Measurements from ENCODE around the gene CYP2D6.

CYP2D6 gene

GRCh38 chr22:42177891-42178336 lies 47.3 kb upstream of the CYP2D6 start:
- Histone ChIP-seq H3K27me3 (ENCODE audit: insufficient read depth, low read length) (no peaks in the 10 kb centered on the region), H3K4me2 (ENCODE audit: low read length) (no peak overlapping the region), H3K4me3 (ENCODE audit: low read depth, low read length, poor library complexity, severe bottlenecking) (no peak overlapping the region), H3K9me3 (ENCODE audit: low read length) (no peaks in the 10 kb centered on the region), H3K4me1 (ENCODE audit: insufficient read depth, low read length, severe bottlenecking) (no peaks in the 10 kb centered on the region), H4K20me1 (ENCODE audit: insufficient read depth, low read length) (no peaks in the 10 kb centered on the region), H3F3A (ENCODE audit: insufficient read depth, low read length) (no peaks in the 10 kb centered on the region), H3K27ac (ENCODE audit: low read depth, low read length, poor library complexity, severe bottlenecking) (no peak overlapping the region), H3K9ac (ENCODE audit: low read length) (no peak overlapping the region), H2AFZ (ENCODE audit: low read length) (no peak overlapping the region), H3K79me2 (ENCODE audit: insufficient read depth, low read length) (no peaks in the 10 kb centered on the region), H3K9me2 (ENCODE audit: low read depth, low read length) (no peaks in the 10 kb centered on the region), H3K36me3 (ENCODE audit: insufficient read depth, low read length) (peaks cover 5% of the 10 kb centered on the region; the same call in 1 of the 2 replicates)
- no peak for TF ChIP-seq EZH2 (IDR thresholded peaks at IDR 0.05; ENCODE audit: borderline replicate concordance, low read length)
- TF ChIP-seq, protein P1, sequence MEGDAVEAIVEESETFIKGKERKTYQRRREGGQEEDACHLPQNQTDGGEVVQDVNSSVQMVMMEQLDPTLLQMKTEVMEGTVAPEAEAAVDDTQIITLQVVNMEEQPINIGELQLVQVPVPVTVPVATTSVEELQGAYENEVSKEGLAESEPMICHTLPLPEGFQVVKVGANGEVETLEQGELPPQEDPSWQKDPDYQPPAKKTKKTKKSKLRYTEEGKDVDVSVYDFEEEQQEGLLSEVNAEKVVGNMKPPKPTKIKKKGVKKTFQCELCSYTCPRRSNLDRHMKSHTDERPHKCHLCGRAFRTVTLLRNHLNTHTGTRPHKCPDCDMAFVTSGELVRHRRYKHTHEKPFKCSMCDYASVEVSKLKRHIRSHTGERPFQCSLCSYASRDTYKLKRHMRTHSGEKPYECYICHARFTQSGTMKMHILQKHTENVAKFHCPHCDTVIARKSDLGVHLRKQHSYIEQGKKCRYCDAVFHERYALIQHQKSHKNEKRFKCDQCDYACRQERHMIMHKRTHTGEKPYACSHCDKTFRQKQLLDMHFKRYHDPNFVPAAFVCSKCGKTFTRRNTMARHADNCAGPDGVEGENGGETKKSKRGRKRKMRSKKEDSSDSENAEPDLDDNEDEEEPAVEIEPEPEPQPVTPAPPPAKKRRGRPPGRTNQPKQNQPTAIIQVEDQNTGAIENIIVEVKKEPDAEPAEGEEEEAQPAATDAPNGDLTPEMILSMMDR (IDR thresholded peaks at IDR 0.05; ENCODE audit: low read length): no peak

DNA sequence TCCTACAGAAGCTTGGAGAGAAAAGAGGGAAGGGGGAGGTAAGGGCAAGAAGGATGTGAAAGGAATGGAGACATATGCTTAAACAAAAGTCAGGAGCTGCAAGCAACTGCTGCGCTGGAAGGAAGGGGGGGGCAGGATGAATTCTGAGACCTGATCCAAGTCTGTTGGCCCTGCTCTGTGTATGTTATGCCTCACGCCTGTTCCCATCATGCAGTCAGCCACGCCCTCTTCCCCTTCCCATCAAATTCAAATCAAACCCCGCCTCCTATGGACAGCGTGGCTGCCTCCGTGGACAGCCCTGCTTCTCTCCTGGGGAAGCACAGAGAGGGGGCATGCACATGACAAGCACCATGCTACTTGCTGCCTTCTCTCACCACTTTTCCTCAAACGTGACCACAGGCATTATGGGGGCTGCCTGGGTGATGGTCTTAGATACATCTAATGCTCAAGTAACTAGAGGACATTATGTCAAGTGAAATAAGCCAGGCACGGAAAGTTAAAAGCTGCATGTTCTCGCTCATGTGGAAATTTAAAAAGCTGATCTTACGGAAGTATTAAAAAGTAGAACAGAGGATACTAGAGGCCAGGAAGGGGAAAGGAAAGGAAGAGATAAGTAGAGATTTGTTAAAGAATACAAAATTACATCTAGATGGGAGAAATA lies 45.8 kb upstream of the CYP2D6 start:
- TF ChIP-seq, protein P1 (IDR thresholded peaks at IDR 0.05; ENCODE audit: low read length): no peak
- TF ChIP-seq EZH2 (IDR thresholded peaks at IDR 0.05; ENCODE audit: borderline replicate concordance, low read length): no peak
- Histone ChIP-seq H2AFZ (ENCODE audit: low read length) (no peak overlapping the region), H3K9me3 (ENCODE audit: low read length) (no peaks in the 10 kb centered on the region), H3K4me2 (ENCODE audit: low read length) (no peak overlapping the region), H3K9me2 (ENCODE audit: low read depth, low read length) (no peaks in the 10 kb centered on the region), H3F3A (ENCODE audit: insufficient read depth, low read length) (no peaks in the 10 kb centered on the region), H3K4me3 (ENCODE audit: low read depth, low read length, poor library complexity, severe bottlenecking) (no peak overlapping the region), H3K27ac (ENCODE audit: low read depth, low read length, poor library complexity, severe bottlenecking) (no peak overlapping the region), H3K9ac (ENCODE audit: low read length) (no peak overlapping the region), H3K4me1 (ENCODE audit: insufficient read depth, low read length, severe bottlenecking) (peaks cover 4% of the 10 kb centered on the region), H4K20me1 (ENCODE audit: insufficient read depth, low read length) (no peaks in the 10 kb centered on the region), H3K79me2 (ENCODE audit: insufficient read depth, low read length) (no peaks in the 10 kb centered on the region), H3K36me3 (ENCODE audit: insufficient read depth, low read length) (peaks cover 9% of the 10 kb centered on the region; the same call in 1 of the 2 replicates), H3K27me3 (ENCODE audit: insufficient read depth, low read length) (no peaks in the 10 kb centered on the region)

GRCh38 chr22:42174062-42174461 lies 43.5 kb upstream of the CYP2D6 start:
- Histone ChIP-seq H3K4me2 (ENCODE audit: low read length) (no peak overlapping the region), H3K4me3 (ENCODE audit: low read depth, low read length, poor library complexity, severe bottlenecking) (no peak overlapping the region), H4K20me1 (ENCODE audit: insufficient read depth, low read length) (no peaks in the 10 kb centered on the region), H2AFZ (ENCODE audit: low read length) (no peak overlapping the region), H3K9me3 (ENCODE audit: low read length) (no peaks in the 10 kb centered on the region), H3K9me2 (ENCODE audit: low read depth, low read length) (no peaks in the 10 kb centered on the region), H3K27me3 (ENCODE audit: insufficient read depth, low read length) (no peaks in the 10 kb centered on the region), H3K4me1 (ENCODE audit: insufficient read depth, low read length, severe bottlenecking) (peaks cover 4% of the 10 kb centered on the region), H3F3A (ENCODE audit: insufficient read depth, low read length) (no peaks in the 10 kb centered on the region), H3K9ac (ENCODE audit: low read length) (no peak overlapping the region), H3K79me2 (ENCODE audit: insufficient read depth, low read length) (no peaks in the 10 kb centered on the region), H3K27ac (ENCODE audit: low read depth, low read length, poor library complexity, severe bottlenecking) (no peak overlapping the region), H3K36me3 (ENCODE audit: insufficient read depth, low read length) (peaks cover 12% of the 10 kb centered on the region; the same call in 1 of the 2 replicates)
- TF ChIP-seq EZH2 (IDR thresholded peaks at IDR 0.05; ENCODE audit: borderline replicate concordance, low read length): no peak
- TF ChIP-seq, protein P1 (IDR thresholded peaks at IDR 0.05; ENCODE audit: low read length): no peak

All from OCI-LY1 (cell line).